ENCODE data around the gene PDP2.

GRCh38 chr16:66848172-66848571 is 32.1 kb upstream of the PDP2 start:
- TF ChIP-seq CTCF (IDR thresholded peaks at IDR 0.05) (no peak), FOXJ3 (CRISPR knock-in tag; IDR thresholded peaks at IDR 0.05; ENCODE audit: borderline replicate concordance) (no peak), TCF7 (CRISPR knock-in tag; IDR thresholded peaks at IDR 0.05; ENCODE audit: low read depth) (no peak), E2F5 (CRISPR knock-in tag; IDR thresholded peaks at IDR 0.05) (no peak), ATF6 (CRISPR knock-in tag; IDR thresholded peaks at IDR 0.05) (no peak), PRRX2 (CRISPR knock-in tag; IDR thresholded peaks at IDR 0.05) (no peak), TEAD4 (CRISPR knock-in tag; IDR thresholded peaks at IDR 0.05) (no peak)

All from WTC11 (cell line).